ENCODE data around the gene AAMDC.
"Not testable (repeated sequence)": the region's sequence is repeated elsewhere in the genome, so short reads cannot be mapped to it uniquely, and the experiment has no call there.

The AAMDC gene

DNA sequence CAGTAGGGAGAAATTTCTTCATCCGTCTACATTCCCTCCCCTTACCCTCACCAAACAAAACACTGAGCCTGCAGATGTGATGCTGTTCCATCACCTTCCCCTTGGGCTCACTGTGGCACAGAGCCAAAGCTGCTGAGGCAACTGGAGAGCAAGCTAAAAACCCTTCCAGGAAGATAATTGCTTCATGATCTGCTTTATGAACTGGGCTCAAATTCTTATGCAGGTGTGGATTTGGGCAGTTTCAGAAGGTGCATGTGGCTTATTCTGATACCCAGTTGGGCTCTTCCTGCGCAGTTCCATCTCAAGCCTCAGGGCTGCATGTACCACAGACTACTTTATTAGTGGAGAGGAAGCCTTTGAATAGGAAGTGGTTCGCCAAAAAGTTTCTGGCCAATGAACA, 58.3 kb downstream of the AAMDC start:
- in situ Hi-C loops (cut with HindIII; ENCODE audit: low sequenced_read_pairs), result no loop called here
- DNase-seq (ENCODE audit: low read depth), result no peak

GRCh38 chr11:77882396-77882795, 61.5 kb downstream of the AAMDC start:
- TF ChIP-seq CTCF (IDR thresholded peaks at IDR 0.05; ENCODE audit: low read depth, low read length, missing control alignments), result no peak
- DNase-seq (ENCODE audit: low read depth), result no peak
- no peak overlapping the region for H3K4me3 ChIP-seq (ENCODE audit: low read depth, low read length)
- in situ Hi-C loops (cut with HindIII; ENCODE audit: low sequenced_read_pairs), result loop anchor here (5.0 kb wide), 2 partner anchors 70 to 105 kb away; no protein-coding TSS in a partner anchor

More for the DNA sequence above, 58.3 kb downstream of the AAMDC start:
- H3K4me3 ChIP-seq (ENCODE audit: low read depth, low read length), result no peak overlapping the region
- TF ChIP-seq CTCF (IDR thresholded peaks at IDR 0.05; ENCODE audit: low read depth, low read length, missing control alignments), result no peak

GRCh38 chr11:77883775-77884174, 62.8 kb downstream of the AAMDC start:
- DNase-seq (ENCODE audit: low read depth), result no peak
- no peak overlapping the region for H3K4me3 ChIP-seq (ENCODE audit: low read depth, low read length)
- TF ChIP-seq CTCF (IDR thresholded peaks at IDR 0.05; ENCODE audit: low read depth, low read length, missing control alignments), result no peak
- in situ Hi-C loops (cut with HindIII; ENCODE audit: low sequenced_read_pairs), result loop anchor here (5.0 kb wide), 2 partner anchors 71 to 104 kb away; no protein-coding TSS in a partner anchor

- in situ Hi-C loops (cut with HindIII; ENCODE audit: low sequenced_read_pairs), result loop anchor here (5.0 kb wide), 2 partner anchors 72 to 103 kb away; no protein-coding TSS in a partner anchor
- peak; percentile 27 for DNase-seq (ENCODE audit: low read depth)
- H3K4me3 ChIP-seq (ENCODE audit: low read depth, low read length), result no peak overlapping the region
- TF ChIP-seq CTCF (IDR thresholded peaks at IDR 0.05; ENCODE audit: low read depth, low read length, missing control alignments), result no peak
Observed at GRCh38 chr11:77884186-77884828, 63.4 kb downstream of the AAMDC start.

DNA sequence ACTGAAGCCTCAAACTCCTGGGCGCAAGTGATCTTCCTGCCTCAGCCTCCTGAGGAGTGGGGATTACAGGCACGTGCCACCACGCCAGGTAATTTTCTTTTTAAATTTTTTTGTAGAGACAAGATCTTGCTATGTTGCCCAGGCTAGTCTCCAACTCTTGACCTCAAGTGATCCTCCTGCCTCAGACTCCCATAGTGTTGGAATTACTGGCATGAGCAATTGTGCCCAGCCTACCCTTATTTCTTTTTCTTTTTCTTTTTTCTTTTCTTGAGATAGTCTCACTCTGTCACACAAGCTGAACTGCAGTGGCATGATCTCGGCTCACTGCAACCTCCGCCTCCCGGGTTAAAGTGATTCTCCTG, 63.9 kb downstream of the AAMDC start:
- in situ Hi-C loops (cut with HindIII; ENCODE audit: low sequenced_read_pairs), result loop anchor here (5.0 kb wide), 2 partner anchors 73 to 102 kb away; no protein-coding TSS in a partner anchor
- DNase-seq (ENCODE audit: low read depth), result no peak
- no peak for TF ChIP-seq CTCF (IDR thresholded peaks at IDR 0.05; ENCODE audit: low read depth, low read length, missing control alignments)
- no peak overlapping the region for H3K4me3 ChIP-seq (ENCODE audit: low read depth, low read length)

DNA sequence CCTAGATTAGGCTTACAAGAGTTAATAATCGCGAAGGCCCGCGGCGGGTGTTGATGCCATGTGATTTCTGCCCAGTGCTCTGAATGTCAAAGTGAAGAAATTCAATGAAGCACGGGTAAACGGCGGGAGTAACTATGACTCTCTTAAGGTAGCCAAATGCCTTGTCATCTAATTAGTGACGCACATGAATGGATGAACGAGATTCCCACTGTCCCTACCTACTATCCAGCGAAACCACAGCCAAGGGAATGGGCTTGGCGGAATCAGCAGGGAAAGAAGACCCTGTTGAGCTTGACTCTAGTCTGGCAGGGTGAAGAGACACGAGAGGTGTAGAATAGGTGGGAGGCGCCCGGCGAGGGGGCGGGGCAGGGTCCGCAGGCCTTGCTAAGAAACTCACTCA, 65.5 kb downstream of the AAMDC start:
- no peak for TF ChIP-seq CTCF (IDR thresholded peaks at IDR 0.05; ENCODE audit: low read depth, low read length, missing control alignments)
- in situ Hi-C loops (cut with HindIII; ENCODE audit: low sequenced_read_pairs), result no loop called here
- no peak for DNase-seq (ENCODE audit: low read depth)
- H3K4me3 ChIP-seq (ENCODE audit: low read depth, low read length), result no peak overlapping the region

GRCh38 chr11:77889045-77889444, 68.1 kb downstream of the AAMDC start:
- DNase-seq (ENCODE audit: low read depth); in situ Hi-C loops (cut with HindIII; ENCODE audit: low sequenced_read_pairs); H3K4me3 ChIP-seq (ENCODE audit: low read depth, low read length): not testable (repeated sequence)

GRCh38 chr11:77890100-77890614, 69.2 kb downstream of the AAMDC start:
- in situ Hi-C loops (cut with HindIII; ENCODE audit: low sequenced_read_pairs); H3K4me3 ChIP-seq (ENCODE audit: low read depth, low read length); DNase-seq (ENCODE audit: low read depth): not testable (repeated sequence)

DNA sequence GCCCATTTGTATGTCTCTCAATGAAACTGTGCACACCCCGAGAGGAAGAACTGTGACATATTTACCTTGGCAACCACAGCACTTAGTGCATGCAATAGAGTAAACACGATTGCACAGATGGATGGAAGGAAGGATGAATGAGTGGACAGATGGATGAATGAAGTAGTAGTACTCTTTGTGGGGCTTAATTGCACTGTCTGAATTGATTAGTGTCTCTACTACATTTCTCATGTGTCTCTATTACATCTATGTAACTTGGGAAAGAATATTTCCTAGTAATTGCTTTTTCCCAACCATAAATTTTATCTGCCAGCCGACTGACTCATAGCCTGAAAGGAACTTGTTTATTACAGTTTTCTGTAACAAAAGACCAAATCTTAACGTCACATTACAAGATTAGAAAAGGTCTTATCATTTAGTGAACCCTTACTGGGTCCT, 69.7 kb downstream of the AAMDC start:
- DNase-seq (ENCODE audit: low read depth); in situ Hi-C loops (cut with HindIII; ENCODE audit: low sequenced_read_pairs); H3K4me3 ChIP-seq (ENCODE audit: low read depth, low read length): not testable (repeated sequence)

DNA sequence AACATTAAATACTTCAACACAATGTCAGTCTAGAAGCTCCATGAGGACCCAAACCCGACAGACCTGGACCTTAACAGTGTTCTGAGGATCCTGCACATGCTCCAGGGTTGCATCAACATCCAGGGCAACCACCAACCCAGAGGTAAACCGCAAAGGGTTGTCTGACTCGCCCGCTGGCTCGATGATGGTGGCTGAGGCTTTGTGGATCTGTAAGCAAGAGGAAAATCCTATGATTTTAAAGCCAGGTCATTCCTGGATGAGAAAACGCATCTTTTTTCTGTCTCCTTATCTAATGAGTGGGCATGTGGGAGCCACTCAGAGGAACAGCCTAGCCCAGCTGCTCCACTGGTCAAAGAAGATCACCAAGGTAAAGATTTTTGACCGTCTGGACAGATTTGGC, 70.3 kb downstream of the AAMDC start:
- in situ Hi-C loops (cut with HindIII; ENCODE audit: low sequenced_read_pairs); DNase-seq (ENCODE audit: low read depth); H3K4me3 ChIP-seq (ENCODE audit: low read depth, low read length): not testable (repeated sequence)

All from astrocyte of the cerebellum (primary cell).